Mammary microvascular endothelial cell (primary cell): ENCODE measurements around the gene TBC1D4. TPM values are rescaled to one million over a fixed set of nuclear protein-coding genes. Genes with fewer than 3 reads are reported as not detected.

Source experiments
- total RNA-seq: library from RNA; depleted of rRNA; stranded (reverse); fragments of >200 nt; gene quantifications from 2 replicates; pipeline ENCODE4 v1.2.3, GENCODE V29; 2015

Gene TBC1D4, protein sequence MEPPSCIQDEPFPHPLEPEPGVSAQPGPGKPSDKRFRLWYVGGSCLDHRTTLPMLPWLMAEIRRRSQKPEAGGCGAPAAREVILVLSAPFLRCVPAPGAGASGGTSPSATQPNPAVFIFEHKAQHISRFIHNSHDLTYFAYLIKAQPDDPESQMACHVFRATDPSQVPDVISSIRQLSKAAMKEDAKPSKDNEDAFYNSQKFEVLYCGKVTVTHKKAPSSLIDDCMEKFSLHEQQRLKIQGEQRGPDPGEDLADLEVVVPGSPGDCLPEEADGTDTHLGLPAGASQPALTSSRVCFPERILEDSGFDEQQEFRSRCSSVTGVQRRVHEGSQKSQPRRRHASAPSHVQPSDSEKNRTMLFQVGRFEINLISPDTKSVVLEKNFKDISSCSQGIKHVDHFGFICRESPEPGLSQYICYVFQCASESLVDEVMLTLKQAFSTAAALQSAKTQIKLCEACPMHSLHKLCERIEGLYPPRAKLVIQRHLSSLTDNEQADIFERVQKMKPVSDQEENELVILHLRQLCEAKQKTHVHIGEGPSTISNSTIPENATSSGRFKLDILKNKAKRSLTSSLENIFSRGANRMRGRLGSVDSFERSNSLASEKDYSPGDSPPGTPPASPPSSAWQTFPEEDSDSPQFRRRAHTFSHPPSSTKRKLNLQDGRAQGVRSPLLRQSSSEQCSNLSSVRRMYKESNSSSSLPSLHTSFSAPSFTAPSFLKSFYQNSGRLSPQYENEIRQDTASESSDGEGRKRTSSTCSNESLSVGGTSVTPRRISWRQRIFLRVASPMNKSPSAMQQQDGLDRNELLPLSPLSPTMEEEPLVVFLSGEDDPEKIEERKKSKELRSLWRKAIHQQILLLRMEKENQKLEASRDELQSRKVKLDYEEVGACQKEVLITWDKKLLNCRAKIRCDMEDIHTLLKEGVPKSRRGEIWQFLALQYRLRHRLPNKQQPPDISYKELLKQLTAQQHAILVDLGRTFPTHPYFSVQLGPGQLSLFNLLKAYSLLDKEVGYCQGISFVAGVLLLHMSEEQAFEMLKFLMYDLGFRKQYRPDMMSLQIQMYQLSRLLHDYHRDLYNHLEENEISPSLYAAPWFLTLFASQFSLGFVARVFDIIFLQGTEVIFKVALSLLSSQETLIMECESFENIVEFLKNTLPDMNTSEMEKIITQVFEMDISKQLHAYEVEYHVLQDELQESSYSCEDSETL (N-terminal part only)
- 70.5 and 71.7 TPM in 2 replicates for total RNA-seq

DNA sequence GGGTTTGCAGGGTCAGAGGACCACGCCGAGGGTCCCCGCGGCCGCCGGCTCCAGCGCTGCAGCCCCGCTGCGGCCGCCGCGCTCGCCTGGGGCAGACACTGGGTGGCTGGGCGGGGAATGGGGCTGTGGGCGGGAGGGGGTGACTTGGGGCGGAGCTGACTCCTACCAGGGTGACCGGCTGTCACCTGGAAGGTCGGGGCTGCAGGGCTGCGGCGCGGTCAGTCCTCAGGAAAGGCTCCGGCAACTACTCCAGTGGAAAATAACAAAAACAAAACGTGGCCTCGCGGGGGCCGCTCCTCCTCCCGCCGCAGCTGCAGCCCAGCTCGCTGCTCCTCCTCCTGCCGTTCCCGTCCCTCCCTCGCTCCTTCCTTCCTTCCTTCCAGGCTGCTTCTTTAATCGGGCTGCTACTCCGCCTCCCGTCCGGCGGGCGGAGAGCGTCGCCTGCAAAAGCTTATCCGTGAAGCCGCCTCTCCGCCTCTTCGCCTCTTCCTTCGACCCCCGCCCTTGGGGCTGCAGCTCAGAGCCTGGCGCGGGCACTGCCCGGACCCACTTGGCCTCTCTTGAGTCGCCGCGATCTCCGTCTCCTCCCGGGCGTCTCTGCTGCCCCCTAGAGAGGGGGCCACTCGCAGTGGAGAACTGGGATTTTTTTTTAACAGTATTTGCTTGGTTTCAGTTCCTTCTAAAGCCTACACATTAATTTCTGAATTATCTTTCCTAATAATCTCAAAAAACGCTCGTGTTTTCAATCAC lies at the start of gene TBC1D4:
Gene TBC1D4, minus strand, starts transcription at position 100 of the 750 bp plus-strand sequence. CDS start 402 bp downstream, outside the sequence.

Other genes starting within 250 kb of the TBC1D4 start
- 54.2 and 64.8 TPM in 2 replicates for gene COMMD6, start 55.7 kb upstream of the TBC1D4 start, total RNA-seq
- 75.8 and 77.2 TPM in 2 replicates for gene UCHL3, start 67.6 kb upstream of the TBC1D4 start, total RNA-seq
- gene LMO7, start 154.2 kb upstream of the TBC1D4 start, total RNA-seq: 9.8 and 18.4 TPM in 2 replicates